Stromal cell of bone marrow (primary cell): Measurements from ENCODE around the gene DENND1B.
"Not testable (repeated sequence)": the region's sequence is repeated elsewhere in the genome, so short reads cannot be mapped to it uniquely, and the experiment has no call there.

Experiments used
- DNase-seq: peaks from one replicate; pipeline ENCODE4 v3.0.0-alpha.2; 2012; ENCODE audit warnings: low read depth

The DENND1B gene

DNA sequence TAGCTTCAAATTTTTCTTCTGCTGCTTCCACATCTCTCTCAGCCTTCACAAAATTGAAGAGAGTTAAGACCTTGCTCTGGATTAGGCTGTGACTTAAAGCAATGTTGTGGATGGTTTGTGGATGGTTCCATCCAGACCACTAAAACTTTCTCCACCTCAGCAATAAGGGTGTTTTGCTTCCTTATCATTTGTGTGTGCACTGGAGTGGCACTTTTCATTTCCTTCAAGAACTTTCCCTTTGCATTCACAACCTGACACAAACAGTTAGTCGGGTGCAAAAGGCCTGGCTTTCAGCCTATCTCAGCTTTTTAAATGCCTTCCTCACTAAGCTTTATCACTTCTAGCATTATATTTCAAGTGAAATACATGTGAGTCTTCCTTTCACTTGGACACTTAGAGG lies 30.3 kb downstream of the DENND1B start:
- no peak for DNase-seq

DNA sequence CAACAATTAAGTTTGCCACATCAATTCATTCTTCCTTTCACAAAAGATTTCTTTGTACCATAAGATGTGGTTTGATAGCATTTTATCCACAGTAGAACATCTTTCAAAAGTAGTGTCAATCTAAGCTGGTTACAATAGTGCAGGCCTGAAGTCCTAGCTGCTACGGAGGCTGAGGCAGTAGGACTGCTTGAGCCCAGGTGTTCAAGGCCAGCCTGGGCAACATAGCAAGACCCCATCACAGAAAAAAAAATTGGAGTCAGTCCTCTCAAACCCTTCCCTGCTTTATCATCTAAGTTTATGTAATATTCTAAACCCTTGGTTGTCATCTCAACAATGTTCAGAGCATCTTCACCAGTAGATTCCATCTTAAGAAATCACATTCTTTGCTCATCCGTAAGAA lies 31.7 kb downstream of the DENND1B start:
- no peak for DNase-seq

DNA sequence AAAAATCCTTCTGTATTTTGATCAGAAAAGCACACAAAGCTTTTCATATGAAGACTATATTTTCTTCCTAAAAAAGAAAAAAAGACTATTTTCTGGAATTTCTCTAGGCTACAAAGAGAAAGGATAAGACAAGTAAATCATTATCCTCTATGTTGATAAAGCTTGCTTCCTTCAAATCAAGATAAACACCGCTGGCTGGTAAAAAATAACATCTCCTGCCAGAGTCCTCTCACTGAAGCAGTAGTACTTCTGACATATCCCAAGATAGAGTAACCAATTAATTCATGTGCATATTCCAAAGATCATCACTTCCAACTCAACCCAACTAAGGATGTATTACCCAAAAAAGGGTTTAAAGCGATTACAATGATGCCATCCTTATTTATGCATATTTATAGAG lies 34.3 kb downstream of the DENND1B start:
- no peak for DNase-seq

DNA sequence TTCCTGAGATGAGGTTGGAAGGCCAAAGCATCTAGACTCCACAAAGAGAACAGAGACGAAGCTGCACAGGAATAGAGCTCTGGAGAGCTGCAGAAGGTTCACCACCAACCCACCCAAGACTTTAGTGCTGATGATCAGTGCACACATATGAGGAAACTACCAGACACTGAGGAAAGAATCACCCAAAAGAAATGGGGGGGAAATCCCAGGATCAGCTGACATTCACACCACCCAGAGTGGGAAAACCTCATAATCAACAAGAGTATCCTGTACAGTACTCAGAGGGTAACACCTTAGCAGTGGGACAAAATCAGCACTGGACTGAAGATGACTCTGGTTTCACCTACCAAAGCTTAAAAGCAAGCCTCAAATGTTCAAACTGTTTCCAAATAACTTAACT lies 36.4 kb downstream of the DENND1B start:
- DNase-seq, result no peak

DNA sequence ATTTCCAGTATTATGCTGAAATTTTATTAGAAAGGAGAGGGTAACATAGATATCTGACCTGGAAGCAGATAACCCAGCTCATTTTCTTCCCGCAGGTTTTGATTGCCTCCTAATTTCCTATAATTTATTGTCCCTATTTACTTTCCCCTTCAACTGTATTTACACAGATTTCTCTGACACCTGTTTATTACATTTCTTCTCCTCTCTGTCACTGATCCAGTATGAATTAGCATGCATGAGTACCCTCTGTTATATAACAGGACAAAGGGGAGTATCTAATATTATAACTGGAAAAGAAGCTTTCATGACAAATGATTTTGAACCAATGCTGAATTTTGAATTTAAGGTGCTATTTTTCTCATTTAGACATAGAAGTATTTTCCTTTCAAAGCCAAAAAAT lies 37.4 kb downstream of the DENND1B start:
- no peak for DNase-seq

DNA sequence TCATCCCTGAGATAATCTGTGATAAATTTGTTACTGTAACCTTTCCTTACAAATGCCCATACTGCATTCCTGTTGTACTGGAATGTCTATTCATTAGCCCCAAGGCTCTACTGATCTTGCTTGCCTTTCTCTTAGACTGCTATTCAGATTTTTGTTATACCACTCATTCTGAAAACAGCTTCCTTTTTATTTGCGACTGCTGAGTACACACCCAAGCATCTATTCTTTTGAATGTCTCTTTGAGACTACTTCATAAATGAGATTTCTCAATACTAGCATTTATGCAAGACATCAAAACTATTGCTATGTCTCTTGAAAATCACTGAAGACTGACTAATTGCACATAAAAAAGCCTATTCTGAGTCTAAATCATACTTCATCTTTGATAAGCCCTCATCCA lies 38.6 kb downstream of the DENND1B start:
- DNase-seq, result peak; percentile 38

DNA sequence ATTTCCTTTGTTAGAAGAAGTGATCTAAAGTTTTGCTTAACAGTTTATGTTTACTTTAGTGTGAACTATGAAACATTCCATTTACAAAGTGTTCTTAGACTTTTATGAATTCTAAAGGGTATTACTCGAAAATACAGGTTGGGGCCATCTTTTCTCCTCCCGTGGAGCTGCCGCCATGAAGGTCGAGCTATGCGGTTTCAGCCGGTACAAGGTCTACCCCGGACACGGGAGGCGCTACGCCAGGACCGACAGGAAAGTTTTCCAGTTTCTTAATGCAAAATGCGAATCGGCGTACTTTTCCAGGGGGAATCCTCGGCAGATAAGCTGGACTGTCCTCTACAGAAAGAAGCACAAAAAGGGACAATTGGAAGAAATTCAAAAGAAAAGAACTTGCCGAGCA lies 39.8 kb downstream of the DENND1B start:
- no peak for DNase-seq

DNA sequence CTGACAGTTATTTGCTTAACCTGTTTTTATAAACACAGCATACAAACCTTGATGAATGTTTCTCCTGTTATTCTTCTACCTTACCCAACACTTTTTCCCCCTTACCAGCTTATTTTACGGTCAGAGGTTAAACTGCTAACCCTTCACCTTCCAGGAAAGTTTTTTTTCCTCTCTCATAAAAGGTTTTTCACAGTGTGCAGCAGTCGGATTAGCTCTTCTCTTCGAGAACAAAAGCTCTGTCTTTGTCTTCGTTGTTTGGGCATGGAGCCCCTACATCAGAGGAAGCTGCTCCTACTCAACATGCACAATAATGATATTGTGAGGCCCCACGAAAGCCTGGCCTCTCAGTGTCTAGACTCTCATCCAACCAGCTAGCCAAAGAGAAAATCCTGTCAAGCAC lies 42.0 kb downstream of the DENND1B start:
- no peak for DNase-seq

DNA sequence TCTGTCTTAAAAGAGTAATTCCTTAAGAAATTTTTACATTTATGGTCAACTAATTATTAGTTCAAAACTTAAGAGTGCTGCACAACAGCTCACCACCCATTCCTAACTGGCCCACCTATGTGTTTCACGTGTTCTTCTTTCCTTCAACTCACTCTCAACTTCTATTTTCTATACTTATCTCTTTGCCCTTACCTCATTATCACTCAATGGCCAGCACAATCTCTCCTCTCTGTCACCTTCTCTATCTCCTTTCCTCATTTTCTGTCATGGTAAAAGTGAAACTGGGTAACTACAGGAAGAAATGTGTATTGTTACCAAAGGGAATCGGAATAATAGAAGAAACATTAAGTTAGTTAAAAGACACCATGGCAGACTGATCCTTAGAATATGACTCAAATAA lies 43.1 kb downstream of the DENND1B start:
- DNase-seq, result no peak

DNA sequence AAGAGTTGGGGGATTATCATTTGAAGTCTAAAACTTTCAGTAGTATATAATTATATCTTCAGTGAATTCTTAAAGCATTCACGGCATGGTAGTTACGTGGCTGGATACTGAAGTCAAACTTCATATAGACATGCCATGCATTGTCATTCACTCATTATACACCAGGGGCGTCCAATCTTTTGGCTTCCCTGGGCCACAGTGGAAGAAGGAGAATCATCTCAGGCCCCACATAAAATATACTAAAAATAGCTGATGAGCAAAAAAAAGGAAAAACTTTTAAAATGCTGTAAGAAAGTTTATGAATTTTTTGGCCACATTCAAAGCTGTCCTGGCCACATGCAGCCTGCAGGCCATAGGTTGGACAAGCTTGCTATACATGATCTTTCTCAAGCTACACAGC lies 43.8 kb downstream of the DENND1B start:
- no peak for DNase-seq

DNA sequence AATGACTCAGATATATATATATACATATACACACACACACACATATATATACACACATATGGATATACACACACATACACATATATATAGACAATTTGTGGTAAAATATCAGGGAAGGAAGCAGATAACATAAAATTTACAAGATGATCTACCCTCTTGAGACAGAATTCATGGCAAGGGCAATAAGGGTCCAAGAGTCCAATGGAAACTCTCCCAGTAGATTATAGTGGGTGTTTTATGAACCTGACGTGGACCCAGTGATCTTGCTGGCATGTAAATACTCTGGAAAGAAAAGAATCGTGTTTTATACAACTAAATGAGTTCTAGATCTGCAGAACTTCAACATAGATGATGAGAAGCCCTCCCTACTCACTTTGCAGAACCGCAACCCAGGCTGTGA lies 49.3 kb downstream of the DENND1B start:
- DNase-seq, result no peak

DNA sequence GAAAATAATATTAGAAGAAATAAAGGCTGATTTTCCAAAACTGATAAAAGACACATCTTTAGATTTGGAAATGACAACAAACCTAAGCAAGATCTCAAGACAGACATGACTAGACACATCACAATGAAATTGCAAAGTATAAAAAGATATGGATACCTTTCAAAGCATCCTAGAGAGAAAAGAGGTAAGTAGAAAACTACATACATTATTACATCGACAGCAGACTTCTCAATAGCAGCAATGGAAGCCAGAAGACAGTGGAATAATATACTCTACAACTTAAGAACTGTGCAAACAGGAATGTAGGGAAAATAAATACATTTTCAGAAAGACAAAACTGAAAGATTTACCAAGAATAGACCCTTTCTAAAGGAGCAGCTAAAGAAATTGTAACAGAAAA lies 50.2 kb downstream of the DENND1B start:
- peak; percentile 16 for DNase-seq

DNA sequence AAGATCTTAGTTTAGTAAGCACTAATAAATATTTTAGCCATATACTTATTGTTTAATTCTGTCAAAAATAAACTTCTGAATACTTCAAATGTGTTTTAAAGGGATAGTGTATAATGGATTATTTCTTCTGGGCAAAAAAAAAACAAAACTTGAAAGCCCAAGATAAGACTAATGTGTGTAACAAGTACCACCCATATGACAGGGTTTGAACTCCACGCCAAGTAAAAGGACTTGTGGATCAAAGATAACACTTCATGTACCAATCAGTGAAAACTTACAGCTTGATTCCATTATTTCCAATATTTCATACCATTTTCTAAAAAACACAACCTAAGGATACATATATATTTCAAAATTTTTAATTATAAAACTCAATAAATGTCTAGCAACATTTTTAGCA lies 59.5 kb downstream of the DENND1B start:
- no peak for DNase-seq

DNA sequence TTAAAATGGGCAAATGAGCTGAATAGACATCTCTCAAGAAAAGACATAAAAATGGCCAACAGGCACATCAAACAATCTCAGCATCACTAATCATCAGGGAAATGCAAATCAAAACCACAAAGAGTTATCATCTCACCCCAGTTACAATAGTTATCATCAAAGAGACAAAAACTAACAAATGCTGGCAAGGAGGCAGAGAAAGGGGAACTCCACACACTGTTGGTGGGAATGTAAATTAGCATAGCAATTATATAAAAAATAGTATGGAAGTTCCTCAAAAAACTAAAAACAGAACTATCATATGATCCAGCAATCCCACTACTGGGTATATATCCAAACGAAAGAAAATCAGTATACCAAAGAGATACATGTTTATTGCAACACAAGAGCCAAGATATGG lies 68.7 kb downstream of the DENND1B start:
- no peak for DNase-seq

DNA sequence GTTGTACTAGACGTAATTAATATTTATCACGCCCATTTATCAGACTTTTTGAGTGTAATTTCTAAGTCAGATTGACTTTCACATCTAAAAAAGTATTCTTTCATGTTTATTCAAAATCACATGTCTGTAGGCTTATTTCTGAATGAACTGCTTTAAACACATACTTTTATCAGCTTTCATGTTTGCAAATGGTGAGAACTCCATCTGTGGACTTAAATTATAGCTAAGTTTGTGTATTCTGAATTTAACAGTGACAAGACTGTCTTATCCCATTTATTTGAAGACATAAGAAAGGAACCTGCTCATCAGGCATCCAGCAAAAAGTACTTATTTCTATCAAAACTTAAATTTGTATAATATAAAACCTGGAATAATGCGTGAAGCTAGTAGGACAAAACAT lies 69.3 kb downstream of the DENND1B start:
- DNase-seq, result no peak

DNA sequence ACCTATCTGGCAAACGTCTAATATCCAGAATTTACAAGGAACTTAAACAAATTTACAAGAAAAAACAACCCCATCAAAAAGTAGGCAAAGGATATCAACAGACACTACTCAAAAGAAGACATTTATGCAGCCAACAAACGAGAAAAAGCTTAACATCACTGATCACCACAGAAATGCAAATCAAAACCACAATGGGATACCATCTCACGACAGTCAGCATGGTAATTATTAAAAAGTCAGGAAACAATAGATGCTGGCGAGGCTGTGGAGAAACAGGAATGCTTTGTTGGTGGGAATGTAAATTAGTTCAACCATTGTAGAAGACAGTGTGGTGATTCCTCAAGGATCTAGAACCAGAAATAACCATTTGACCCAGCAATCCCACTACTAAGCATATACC lies 74.6 kb downstream of the DENND1B start:
- not testable (repeated sequence) for DNase-seq

DNA sequence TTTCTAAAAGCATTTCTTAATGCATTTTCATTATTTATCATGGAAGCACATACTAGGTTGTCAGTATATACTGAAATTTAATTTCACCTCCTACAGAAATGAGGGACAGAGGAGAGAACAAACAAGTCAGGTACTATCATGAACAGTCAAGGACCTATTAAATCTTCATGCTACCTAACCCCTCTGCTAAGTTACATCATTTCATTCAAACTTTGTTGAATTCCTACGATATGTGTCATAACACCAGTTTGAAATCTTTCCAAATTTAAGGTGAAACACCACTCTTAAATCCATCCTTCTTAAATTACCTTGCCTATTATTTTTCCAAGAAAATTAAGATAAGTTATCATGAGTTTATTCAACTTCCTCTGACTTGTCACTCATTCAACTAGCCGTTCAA lies 78.9 kb downstream of the DENND1B start:
- DNase-seq, result no peak

DNA sequence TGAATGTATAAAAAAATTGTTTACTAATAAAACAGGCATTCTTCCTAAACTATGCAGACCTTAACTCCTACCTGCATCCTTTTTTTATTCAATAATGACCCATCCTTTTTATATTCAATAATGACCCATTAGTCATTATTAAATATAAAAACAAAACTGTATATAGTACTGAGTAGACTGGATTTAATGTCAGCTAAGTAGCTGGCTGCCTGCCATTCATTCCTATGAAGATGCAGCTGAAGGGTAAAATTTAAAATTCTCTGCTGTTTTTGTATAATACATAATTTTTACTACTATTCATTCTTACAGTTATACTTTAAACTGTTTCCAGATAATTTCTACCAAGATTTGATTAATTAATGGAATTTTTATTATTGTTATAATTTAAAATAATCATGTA lies 79.3 kb downstream of the DENND1B start:
- DNase-seq, result no peak

DNA sequence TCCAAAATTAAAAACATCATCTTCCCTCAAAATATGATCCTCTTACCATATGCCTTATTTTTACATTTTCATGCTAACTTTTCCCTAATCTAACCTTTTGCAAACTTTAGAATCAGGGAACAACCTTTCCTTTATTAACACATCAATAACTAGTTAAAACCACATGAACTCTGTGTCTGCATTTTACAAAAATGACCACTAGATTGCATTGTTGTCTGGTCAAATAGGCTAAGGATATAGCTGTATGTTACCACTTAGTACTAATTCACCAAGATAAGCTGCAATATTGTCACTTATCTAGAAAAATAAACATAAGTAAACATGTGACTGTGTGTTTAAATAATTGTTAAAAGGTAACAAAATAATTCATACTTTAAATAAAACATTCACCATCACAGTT lies 82.3 kb downstream of the DENND1B start:
- no peak for DNase-seq

DNA sequence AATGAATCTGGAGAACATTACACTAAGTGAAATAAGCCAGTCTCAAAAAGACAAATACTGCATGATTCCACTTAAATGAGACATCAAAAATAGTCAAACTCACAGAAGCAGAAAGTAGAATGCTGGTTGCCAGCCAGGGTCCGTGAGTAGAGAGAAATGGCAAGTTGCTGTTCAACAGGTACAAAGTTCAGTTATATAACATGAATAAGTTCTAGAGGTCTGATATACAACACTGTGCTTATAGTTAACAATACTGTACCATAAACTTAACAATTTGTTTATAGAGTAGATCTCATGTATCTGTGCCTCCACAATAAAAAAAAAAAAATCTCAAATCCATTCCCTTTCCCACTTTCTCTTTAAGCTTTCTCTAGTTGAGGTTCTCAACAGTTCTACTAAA lies 83.5 kb downstream of the DENND1B start:
- no peak for DNase-seq

DNA sequence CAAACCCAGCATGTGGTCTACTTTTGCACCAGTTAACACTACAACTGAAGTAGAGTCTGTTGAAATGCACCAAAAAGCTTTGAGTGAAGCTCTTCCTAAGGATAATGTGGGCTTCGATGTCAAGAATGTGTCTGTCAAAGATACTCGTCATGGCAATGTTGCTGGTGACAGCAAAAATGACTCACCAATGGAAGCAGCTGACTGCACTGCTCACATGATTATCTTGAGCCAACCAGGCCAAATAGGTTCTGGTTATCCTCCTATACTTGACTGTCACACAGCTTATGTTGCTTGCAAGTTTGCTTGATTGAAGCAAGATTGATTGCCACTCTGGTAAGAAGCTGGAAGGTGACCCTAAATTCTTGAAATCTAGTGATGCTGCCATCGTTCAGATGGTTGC lies 85.2 kb downstream of the DENND1B start:
- no peak for DNase-seq

DNA sequence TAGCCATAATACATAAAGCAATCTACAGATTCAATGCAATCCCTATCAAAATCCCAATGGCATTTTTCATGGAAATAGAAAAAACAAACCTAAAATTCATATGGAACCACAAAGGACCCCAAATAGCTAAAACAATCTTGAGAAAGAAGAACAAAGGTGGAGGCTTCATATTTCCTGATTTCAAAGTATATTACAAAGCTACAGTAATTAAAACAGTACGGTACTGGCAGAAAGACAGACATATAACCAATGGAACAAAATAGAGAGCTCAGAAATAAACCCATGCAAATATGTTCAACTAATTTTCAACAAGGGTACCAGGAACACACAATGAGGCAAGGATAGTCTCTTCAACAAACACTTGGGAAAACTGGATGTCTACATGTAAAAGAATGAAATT lies 87.0 kb downstream of the DENND1B start:
- DNase-seq, result no peak

DNA sequence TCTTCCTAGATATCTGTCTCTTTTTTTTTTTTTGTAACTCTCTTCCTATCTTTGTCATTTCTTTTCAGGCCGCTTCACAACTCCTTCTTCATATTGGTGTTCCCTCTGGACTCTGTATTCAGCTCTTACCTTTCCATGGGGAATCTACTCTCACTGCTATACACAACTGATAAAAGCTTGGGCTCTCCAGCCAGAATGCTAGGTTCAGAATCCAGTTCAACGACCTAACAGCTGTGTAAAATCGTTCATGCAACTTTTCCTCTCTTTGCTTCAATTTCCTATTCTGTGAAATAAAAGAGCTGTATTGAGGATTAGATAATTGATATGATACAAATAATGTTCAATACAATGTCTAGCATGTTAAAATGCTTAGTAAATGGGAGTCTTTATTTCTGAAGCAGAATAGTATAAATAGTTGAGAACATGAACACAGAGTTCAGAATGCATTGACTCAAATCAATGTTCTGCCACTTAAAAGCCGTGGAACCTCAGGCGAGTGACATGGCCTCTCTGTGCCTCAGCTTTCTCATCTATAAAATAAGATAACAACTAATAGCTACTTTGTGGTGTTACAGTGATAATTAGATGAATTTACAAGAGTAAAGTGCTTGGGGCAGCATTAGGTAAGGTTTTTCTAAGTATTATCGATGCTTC lies 88.5 kb downstream of the DENND1B start:
- DNase-seq, result no peak

DNA sequence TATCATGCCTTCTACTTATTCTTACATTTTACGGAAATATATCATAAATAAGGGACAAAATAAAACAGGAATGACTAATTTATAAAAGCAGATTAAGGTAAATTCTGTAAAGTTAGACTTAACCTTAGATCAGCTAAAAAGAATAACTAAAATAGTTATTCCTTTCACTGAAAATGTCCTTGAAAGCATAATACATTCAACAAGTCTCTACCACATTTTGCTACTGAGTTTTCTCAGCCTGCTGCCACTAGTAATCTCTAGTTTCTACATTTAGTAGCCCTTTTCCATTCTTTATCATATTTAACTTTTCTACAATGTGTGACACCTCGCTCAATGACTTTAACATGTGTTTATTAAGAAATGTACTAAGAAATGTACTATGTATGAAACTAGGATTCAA lies 89.0 kb downstream of the DENND1B start:
- no peak for DNase-seq

DNA sequence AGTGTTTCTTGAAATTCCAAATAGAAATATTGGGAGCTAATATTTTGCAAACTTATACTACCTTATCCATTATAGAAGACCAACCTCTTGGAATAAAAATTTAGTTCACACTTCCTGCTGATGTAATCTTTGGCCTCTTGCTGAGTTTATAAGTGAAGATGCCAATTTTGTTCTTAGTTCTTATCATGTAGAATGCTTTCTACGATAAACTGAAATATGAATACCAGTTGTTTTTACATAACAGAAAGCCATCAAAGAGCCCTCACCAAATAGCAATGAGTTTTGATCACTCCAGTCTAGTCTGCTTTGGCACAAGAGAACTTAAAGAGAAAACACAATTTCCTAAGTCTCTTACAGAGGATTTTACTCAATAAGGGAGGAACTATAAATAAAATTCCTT lies 89.5 kb downstream of the DENND1B start:
- DNase-seq, result no peak
